ENCODE measurements around the gene ATF5.

The ATF5 gene

GRCh38 chr19:49892716-49893115 is 36.3 kb upstream of the ATF5 start:
- no peak overlapping the region for H3K4me3 ChIP-seq (ENCODE audit: low read depth, low read length)
- WGBS (ENCODE audit: extremely low coverage, insufficient coverage, insufficient read length), result no CpG with 5 or more reads among the region's 1 CpG
- no peak overlapping the region for H4K8ac ChIP-seq (ENCODE audit: low read depth, low read length)

GRCh38 chr19:49894011-49894664 is 34.9 kb upstream of the ATF5 start:
- H3K9ac ChIP-seq (ENCODE audit: low read length), result no peak overlapping the region
- H2AFZ ChIP-seq (ENCODE audit: insufficient read depth, low read length, poor library complexity), result no peak overlapping the region
- H2BK120ac ChIP-seq (ENCODE audit: insufficient read depth, low read length, poor library complexity), result no peak overlapping the region
- no peak overlapping the region for H4K8ac ChIP-seq (ENCODE audit: low read depth, low read length)
- no peaks in the 10 kb centered on the region for H3K36me3 ChIP-seq (ENCODE audit: control insufficient read depth in 1 of 2, insufficient read depth in 2 of 2, low read length in 2 of 2)
- H2BK5ac ChIP-seq (ENCODE audit: low read depth, low read length, poor library complexity), result no peak overlapping the region
- no peaks in the 10 kb centered on the region for H3K79me2 ChIP-seq (ENCODE audit: control insufficient read depth, insufficient read depth, low read length, poor library complexity)
- no peak overlapping the region for H3K14ac ChIP-seq (ENCODE audit: low read length)
- H3K27ac ChIP-seq (ENCODE audit: low read depth, low read length), result no peak overlapping the region
- no peak overlapping the region for H4K12ac ChIP-seq (ENCODE audit: low read depth, low read length)
- no peak overlapping the region for H2AK5ac ChIP-seq (ENCODE audit: low read length)
- no peak overlapping the region for H3K4me3 ChIP-seq (ENCODE audit: low read depth, low read length)
- peaks cover 3 to 8% of the 10 kb centered on the region in 2 experiments for H3K4me1 ChIP-seq (ENCODE audit: control insufficient read depth in 1 of 2, insufficient read depth in 2 of 2, low read length in 2 of 2)
- no peaks in the 10 kb centered on the region for H3K27me3 ChIP-seq (ENCODE audit: insufficient read depth, low read length)
- no peaks in the 10 kb centered on the region for H3K79me1 ChIP-seq (ENCODE audit: low read length)
- H3K18ac ChIP-seq (ENCODE audit: low read length), result no peak overlapping the region
- H3K23ac ChIP-seq (ENCODE audit: low read length), result no peak overlapping the region
- no peak overlapping the region for H4K91ac ChIP-seq (ENCODE audit: low read depth, low read length)
- H2BK12ac ChIP-seq (ENCODE audit: low read length), result no peak overlapping the region
- no CpG with 5 or more reads among the region's 18 CpGs for WGBS (ENCODE audit: extremely low coverage, insufficient coverage, insufficient read length)
- no peak overlapping the region for H3K4ac ChIP-seq (ENCODE audit: low read depth, low read length)
- no peak for DNase-seq
- H3K9me3 ChIP-seq (ENCODE audit: insufficient read depth, low read depth, low read length), result peaks cover 12% of the 10 kb centered on the region
- no peak overlapping the region for H3K4me2 ChIP-seq (ENCODE audit: low read length)

More at GRCh38 chr19:49892716-49893115, 36.3 kb upstream of the ATF5 start:
- no peak overlapping the region for H4K91ac ChIP-seq (ENCODE audit: low read depth, low read length)
- H3K9ac ChIP-seq (ENCODE audit: low read length), result no peak overlapping the region
- H2BK12ac ChIP-seq (ENCODE audit: low read length), result no peak overlapping the region
- peaks cover 3 to 8% of the 10 kb centered on the region in 2 experiments for H3K4me1 ChIP-seq (ENCODE audit: control insufficient read depth in 1 of 2, insufficient read depth in 2 of 2, low read length in 2 of 2)
- no peak overlapping the region for H3K4ac ChIP-seq (ENCODE audit: low read depth, low read length)
- H3K4me2 ChIP-seq (ENCODE audit: low read length), result no peak overlapping the region
- no peak overlapping the region for H2BK5ac ChIP-seq (ENCODE audit: low read depth, low read length, poor library complexity)
- no peak overlapping the region for H3K18ac ChIP-seq (ENCODE audit: low read length)
- no peaks in the 10 kb centered on the region for H3K79me2 ChIP-seq (ENCODE audit: control insufficient read depth, insufficient read depth, low read length, poor library complexity)
- H2AK5ac ChIP-seq (ENCODE audit: low read length), result no peak overlapping the region
- no peak overlapping the region for H3K27ac ChIP-seq (ENCODE audit: low read depth, low read length)
- no peaks in the 10 kb centered on the region for H3K27me3 ChIP-seq (ENCODE audit: insufficient read depth, low read length)
- H3K79me1 ChIP-seq (ENCODE audit: low read length), result no peaks in the 10 kb centered on the region
- no peak overlapping the region for H2AFZ ChIP-seq (ENCODE audit: insufficient read depth, low read length, poor library complexity)
- H3K14ac ChIP-seq (ENCODE audit: low read length), result no peak overlapping the region
- H2BK120ac ChIP-seq (ENCODE audit: insufficient read depth, low read length, poor library complexity), result no peak overlapping the region
- H3K23ac ChIP-seq (ENCODE audit: low read length), result no peak overlapping the region
- no peak overlapping the region for H4K12ac ChIP-seq (ENCODE audit: low read depth, low read length)
- DNase-seq, result no peak
- peaks cover 0 to 3% of the 10 kb centered on the region in 2 experiments for H3K36me3 ChIP-seq (ENCODE audit: control insufficient read depth in 1 of 2, insufficient read depth in 2 of 2, low read length in 2 of 2)
- peaks cover 15% of the 10 kb centered on the region for H3K9me3 ChIP-seq (ENCODE audit: insufficient read depth, low read depth, low read length)

- H2BK5ac ChIP-seq (ENCODE audit: low read depth, low read length, poor library complexity), result no peak overlapping the region
- no peak overlapping the region for H2BK120ac ChIP-seq (ENCODE audit: insufficient read depth, low read length, poor library complexity)
- H4K91ac ChIP-seq (ENCODE audit: low read depth, low read length), result no peak overlapping the region
- H3K4me1 ChIP-seq (ENCODE audit: control insufficient read depth in 1 of 2, insufficient read depth in 2 of 2, low read length in 2 of 2), result peaks cover 3 to 6% of the 10 kb centered on the region in 2 experiments
- H2AK5ac ChIP-seq (ENCODE audit: low read length), result no peak overlapping the region
- no CpG with 5 or more reads among the region's 17 CpGs for WGBS (ENCODE audit: extremely low coverage, insufficient coverage, insufficient read length)
- no peak overlapping the region for H3K4me2 ChIP-seq (ENCODE audit: low read length)
- H2AFZ ChIP-seq (ENCODE audit: insufficient read depth, low read length, poor library complexity), result no peak overlapping the region
- no peak overlapping the region for H4K12ac ChIP-seq (ENCODE audit: low read depth, low read length)
- H3K23ac ChIP-seq (ENCODE audit: low read length), result no peak overlapping the region
- no peak overlapping the region for H3K4ac ChIP-seq (ENCODE audit: low read depth, low read length)
- peaks cover 6% of the 10 kb centered on the region for H3K9me3 ChIP-seq (ENCODE audit: insufficient read depth, low read depth, low read length)
- no peaks in the 10 kb centered on the region for H3K27me3 ChIP-seq (ENCODE audit: insufficient read depth, low read length)
- H3K4me3 ChIP-seq (ENCODE audit: low read depth, low read length), result no peak overlapping the region
- no peaks in the 10 kb centered on the region for H3K36me3 ChIP-seq (ENCODE audit: control insufficient read depth in 1 of 2, insufficient read depth in 2 of 2, low read length in 2 of 2)
- no peak overlapping the region for H4K8ac ChIP-seq (ENCODE audit: low read depth, low read length)
- H2BK12ac ChIP-seq (ENCODE audit: low read length), result no peak overlapping the region
- no peaks in the 10 kb centered on the region for H3K79me2 ChIP-seq (ENCODE audit: control insufficient read depth, insufficient read depth, low read length, poor library complexity)
- DNase-seq, result peak in 1 of 2 donors; percentile 27
- H3K18ac ChIP-seq (ENCODE audit: low read length), result no peak overlapping the region
- H3K9ac ChIP-seq (ENCODE audit: low read length), result peak overlapping the region; percentile 55
- no peaks in the 10 kb centered on the region for H3K79me1 ChIP-seq (ENCODE audit: low read length)
- no peak overlapping the region for H3K27ac ChIP-seq (ENCODE audit: low read depth, low read length)
- H3K14ac ChIP-seq (ENCODE audit: low read length), result no peak overlapping the region
These were observed 34.0 kb upstream of the ATF5 start for GRCh38 chr19:49894879-49895565.

DNA sequence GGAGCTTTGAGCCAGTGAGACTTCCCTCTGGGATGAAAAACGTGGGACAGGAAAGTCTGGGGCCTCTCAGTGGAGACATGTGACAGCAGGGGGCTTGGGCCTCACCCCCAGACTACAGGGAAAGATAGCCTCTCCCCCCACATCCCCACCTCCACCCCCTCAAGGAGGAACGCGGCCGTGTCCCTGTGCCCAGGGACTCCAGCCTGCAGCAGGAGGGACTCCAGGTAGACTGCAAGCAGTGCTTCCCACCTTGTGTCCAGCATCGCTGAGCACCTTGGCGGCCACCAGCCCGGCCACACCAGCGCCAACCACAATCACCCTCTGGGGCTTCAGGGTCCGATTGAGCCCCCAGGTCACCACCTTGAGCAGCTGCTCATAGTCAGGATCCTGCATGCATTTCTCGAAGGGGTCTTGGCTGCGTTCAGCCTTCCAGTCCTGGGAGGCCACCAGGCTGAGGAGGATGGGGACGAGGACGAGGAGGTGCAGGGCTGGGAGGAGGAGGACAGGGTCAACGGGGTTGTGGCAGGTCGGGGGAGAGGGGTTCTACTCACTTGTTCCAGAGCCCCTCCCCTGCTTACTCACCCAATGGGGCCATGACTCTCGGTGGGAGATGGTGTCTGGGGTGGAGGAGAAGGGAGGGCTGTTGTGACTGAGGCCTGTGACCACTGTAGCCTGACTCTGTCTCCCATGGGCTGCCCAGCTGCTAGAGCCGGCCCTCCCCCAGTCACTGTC is 33.3 kb upstream of the ATF5 start:
- H2BK120ac ChIP-seq (ENCODE audit: insufficient read depth, low read length, poor library complexity), result no peak overlapping the region
- H3K4me3 ChIP-seq (ENCODE audit: low read depth, low read length), result no peak overlapping the region
- no peaks in the 10 kb centered on the region for H3K79me2 ChIP-seq (ENCODE audit: control insufficient read depth, insufficient read depth, low read length, poor library complexity)
- no peaks in the 10 kb centered on the region for H3K36me3 ChIP-seq (ENCODE audit: control insufficient read depth in 1 of 2, insufficient read depth in 2 of 2, low read length in 2 of 2)
- DNase-seq, result no peak
- H3K9me3 ChIP-seq (ENCODE audit: insufficient read depth, low read depth, low read length), result peaks cover 4% of the 10 kb centered on the region
- no peak overlapping the region for H3K23ac ChIP-seq (ENCODE audit: low read length)
- H2AK5ac ChIP-seq (ENCODE audit: low read length), result no peak overlapping the region
- no peak overlapping the region for H3K14ac ChIP-seq (ENCODE audit: low read length)
- no peaks in the 10 kb centered on the region for H3K27me3 ChIP-seq (ENCODE audit: insufficient read depth, low read length)
- no peak overlapping the region for H2AFZ ChIP-seq (ENCODE audit: insufficient read depth, low read length, poor library complexity)
- H4K12ac ChIP-seq (ENCODE audit: low read depth, low read length), result no peak overlapping the region
- peaks cover 0 to 2% of the 10 kb centered on the region in 2 experiments for H3K4me1 ChIP-seq (ENCODE audit: control insufficient read depth in 1 of 2, insufficient read depth in 2 of 2, low read length in 2 of 2)
- WGBS (ENCODE audit: extremely low coverage, insufficient coverage, insufficient read length), result no CpG with 5 or more reads among the region's 17 CpGs
- H3K79me1 ChIP-seq (ENCODE audit: low read length), result no peaks in the 10 kb centered on the region
- no peak overlapping the region for H3K18ac ChIP-seq (ENCODE audit: low read length)
- no peak overlapping the region for H3K4ac ChIP-seq (ENCODE audit: low read depth, low read length)
- H4K91ac ChIP-seq (ENCODE audit: low read depth, low read length), result no peak overlapping the region
- H2BK12ac ChIP-seq (ENCODE audit: low read length), result no peak overlapping the region
- no peak overlapping the region for H3K4me2 ChIP-seq (ENCODE audit: low read length)
- H3K27ac ChIP-seq (ENCODE audit: low read depth, low read length), result no peak overlapping the region
- no peak overlapping the region for H2BK5ac ChIP-seq (ENCODE audit: low read depth, low read length, poor library complexity)
- H3K9ac ChIP-seq (ENCODE audit: low read length), result peak overlapping the region; percentile 42
- no peak overlapping the region for H4K8ac ChIP-seq (ENCODE audit: low read depth, low read length)

Data from trophoblast cell (in vitro differentiated cells and primary cell).